Measurements from ENCODE around the gene SPDYE3. TPM values are rescaled to one million over a fixed set of nuclear protein-coding genes. Genes with fewer than 3 reads are reported as not detected.
A peak's percentile ranks its signal among the peaks of the same experiment; 100 is the strongest.
"Not testable (repeated sequence)": the region's sequence is repeated elsewhere in the genome, so short reads cannot be mapped to it uniquely, and the experiment has no call there.

SPDYE3 gene
- total RNA-seq, 2 donors from 2014 or later: not detected

DNA sequence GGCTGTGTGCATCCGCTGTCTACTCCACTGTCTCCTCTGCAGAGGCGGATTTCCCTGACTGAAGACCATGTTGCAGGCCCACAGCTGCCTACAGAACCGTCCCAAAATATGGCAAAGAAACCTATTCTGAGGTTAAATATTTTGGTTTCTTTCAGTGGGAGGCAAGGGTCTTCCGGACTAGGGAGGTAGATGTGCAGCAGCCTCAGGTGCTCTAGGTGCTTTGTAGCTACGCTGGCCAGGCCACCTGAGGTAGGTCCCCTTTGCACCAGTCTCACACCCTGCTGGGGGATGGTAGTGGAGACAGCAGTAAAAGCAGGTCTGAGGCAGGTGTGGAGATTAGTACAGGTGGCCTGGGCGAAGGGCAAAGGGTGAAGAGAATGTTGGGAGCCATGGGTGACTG, 42.3 kb downstream of the SPDYE3 start:
- no peaks in the 10 kb centered on the region for H3K27me3 Mint-ChIP-seq
- peak overlapping the region; percentile 92 to 98 for H3K27ac Mint-ChIP-seq
- H3K4me1 Mint-ChIP-seq (ENCODE audit: low read depth in 2 of 2): peaks cover 37 to 39% of the 10 kb centered on the region in 2 donors
- H3K9me3 Mint-ChIP-seq: no peaks in the 10 kb centered on the region
- H3K4me3 Mint-ChIP-seq: no peak overlapping the region
- H3K36me3 Mint-ChIP-seq: peaks cover 18% of the 10 kb centered on the region
- no peak for ATAC-seq
- no peak for DNase-seq (ENCODE audit: low spot score)

GRCh38 chr7:100351657-100352058, 44.2 kb downstream of the SPDYE3 start:
- H3K4me3 Mint-ChIP-seq: peak overlapping the region; percentile 85
- peak overlapping the region; percentile 92 to 98 for H3K27ac Mint-ChIP-seq
- ATAC-seq (peak; percentile 18 to 45), DNase-seq (ENCODE audit: low spot score) (no peak)
- H3K9me3 Mint-ChIP-seq: no peaks in the 10 kb centered on the region
- peaks cover 12% of the 10 kb centered on the region for H3K36me3 Mint-ChIP-seq
- no peaks in the 10 kb centered on the region for H3K27me3 Mint-ChIP-seq
- peaks cover 32 to 34% of the 10 kb centered on the region in 2 donors for H3K4me1 Mint-ChIP-seq (ENCODE audit: low read depth in 2 of 2)

DNA sequence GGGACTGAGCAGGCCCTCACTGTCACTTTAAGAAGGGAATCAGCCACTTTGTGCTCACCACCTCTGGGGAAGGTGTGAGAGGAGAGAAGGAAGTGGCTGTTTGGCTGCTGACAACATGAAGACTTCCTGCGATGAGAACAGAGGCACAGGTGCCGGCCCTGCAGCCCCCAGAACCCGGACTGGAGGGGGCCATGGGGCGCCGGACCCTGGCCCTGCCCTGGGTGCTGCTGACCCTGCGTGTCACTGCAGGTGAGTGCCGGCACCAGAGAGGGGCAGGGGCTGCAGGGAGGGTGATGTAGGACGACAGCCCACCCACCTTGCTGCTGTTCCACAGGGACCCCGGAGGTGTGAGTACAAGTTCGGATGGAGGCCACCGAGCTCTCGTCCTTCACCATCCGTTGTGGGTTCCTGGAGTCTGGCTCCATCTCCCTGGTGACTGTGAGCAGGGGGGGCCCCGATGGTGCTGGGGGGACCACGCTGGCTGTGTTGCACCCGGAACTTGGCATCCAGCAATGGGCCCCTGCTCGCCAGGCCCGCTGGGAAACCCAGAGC, 44.8 kb downstream of the SPDYE3 start:
- peaks cover 12% of the 10 kb centered on the region for H3K36me3 Mint-ChIP-seq

GRCh38 chr7:100352984-100353684, 45.6 kb downstream of the SPDYE3 start:
- Mint-ChIP-seq H3K4me3 (peak overlapping the region; percentile 78), H3K27ac (peak overlapping the region; percentile 92 to 94), H3K4me1 (ENCODE audit: low read depth in 2 of 2) (peaks cover 32 to 34% of the 10 kb centered on the region in 2 donors), H3K9me3 (no peaks in the 10 kb centered on the region), H3K36me3 (peaks cover 12% of the 10 kb centered on the region), H3K27me3 (no peaks in the 10 kb centered on the region)
- DNase-seq (ENCODE audit: low spot score) (no peak), ATAC-seq (peak in 1 of 2 donors; percentile 8)

More for the DNA sequence above, 44.8 kb downstream of the SPDYE3 start:
- not testable (repeated sequence) for H3K27me3 Mint-ChIP-seq; DNase-seq (ENCODE audit: low spot score); H3K9me3 Mint-ChIP-seq
- Mint-ChIP-seq H3K4me1 (ENCODE audit: low read depth in 2 of 2) (peaks cover 32 to 34% of the 10 kb centered on the region in 2 donors), H3K4me3 (peak overlapping the region; percentile 85), H3K27ac (peak overlapping the region; percentile 92 to 98)
- peak; percentile 72 to 87 for ATAC-seq

GRCh38 chr7:100353685-100354330, 46.3 kb downstream of the SPDYE3 start:
- DNase-seq (ENCODE audit: low spot score) (no peak), ATAC-seq (peak; percentile 11 to 31)
- peak overlapping the region; percentile 92 to 94 for H3K27ac Mint-ChIP-seq
- peaks cover 10% of the 10 kb centered on the region for H3K36me3 Mint-ChIP-seq
- peaks cover 32 to 34% of the 10 kb centered on the region in 2 donors for H3K4me1 Mint-ChIP-seq (ENCODE audit: low read depth in 2 of 2)
- H3K4me3 Mint-ChIP-seq: peak overlapping the region; percentile 78
- H3K9me3 Mint-ChIP-seq: no peaks in the 10 kb centered on the region
- H3K27me3 Mint-ChIP-seq: no peaks in the 10 kb centered on the region

DNA sequence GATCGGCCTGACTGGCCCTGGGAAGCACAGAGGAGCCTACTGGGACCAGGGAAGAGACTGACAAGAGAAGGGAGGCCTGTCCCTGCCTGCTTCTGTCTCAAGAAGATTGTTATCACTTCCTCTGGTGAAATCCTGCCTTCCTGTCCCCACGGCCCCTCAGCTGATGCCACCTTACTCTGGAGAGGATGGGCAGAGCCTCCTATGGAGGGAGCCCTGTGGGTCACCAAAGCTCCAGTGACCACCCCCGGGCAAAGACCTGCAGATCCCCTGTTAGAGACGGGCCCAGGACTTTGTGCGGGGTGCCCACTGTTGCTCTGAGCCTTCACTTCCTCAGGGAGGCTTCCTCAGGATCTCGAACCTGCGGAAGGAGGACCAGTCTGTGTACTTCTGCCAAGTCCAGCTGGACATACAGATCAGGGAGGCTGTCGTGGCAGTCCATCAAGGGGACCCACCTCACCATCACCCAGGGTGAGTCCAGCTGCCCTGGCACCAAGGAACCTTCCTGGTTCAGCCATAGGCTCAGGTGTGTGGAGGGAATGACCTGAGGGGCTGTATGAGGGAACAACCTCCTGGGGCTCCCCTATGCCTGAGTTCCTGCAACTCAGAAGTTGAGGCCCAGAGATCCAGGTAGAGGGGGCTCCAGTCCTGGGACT, 49.0 kb downstream of the SPDYE3 start:
- no peaks in the 10 kb centered on the region for H3K9me3 Mint-ChIP-seq
- H3K36me3 Mint-ChIP-seq: peaks cover 11% of the 10 kb centered on the region
- H3K27ac Mint-ChIP-seq: peak overlapping the region in 1 of 2 donors; percentile 48
- H3K4me1 Mint-ChIP-seq (ENCODE audit: low read depth in 2 of 2): peaks cover 20 to 28% of the 10 kb centered on the region in 2 donors
- H3K27me3 Mint-ChIP-seq: no peaks in the 10 kb centered on the region
- no peak overlapping the region for H3K4me3 Mint-ChIP-seq
- DNase-seq (ENCODE audit: low spot score) (no peak), ATAC-seq (no peak)

GRCh38 chr7:100357131-100357561, 49.6 kb downstream of the SPDYE3 start:
- Mint-ChIP-seq H3K27ac (peak overlapping the region; percentile 26 to 53), H3K4me3 (no peak overlapping the region), H3K9me3 (no peaks in the 10 kb centered on the region), H3K4me1 (ENCODE audit: low read depth in 2 of 2) (peaks cover 15 to 26% of the 10 kb centered on the region in 2 donors), H3K36me3 (peaks cover 17% of the 10 kb centered on the region), H3K27me3 (no peaks in the 10 kb centered on the region)
- ATAC-seq (no peak), DNase-seq (ENCODE audit: low spot score) (no peak)

GRCh38 chr7:100358027-100358856, 50.7 kb downstream of the SPDYE3 start, which contains the start of gene PILRB:
PILRB (plus strand) TSS chr7:100358117; CDS start chr7:100358303, 186 bp downstream.
- H3K4me1 Mint-ChIP-seq (ENCODE audit: low read depth in 2 of 2): peaks cover 14 to 23% of the 10 kb centered on the region in 2 donors
- ATAC-seq (no peak), DNase-seq (ENCODE audit: low spot score) (no peak)
- H3K9me3 Mint-ChIP-seq: no peaks in the 10 kb centered on the region
- peak within 1 kb of the TSS; percentile 26 to 64 for H3K27ac Mint-ChIP-seq
- no peaks in the 10 kb centered on the region for H3K27me3 Mint-ChIP-seq
- peaks cover 21% of the 10 kb centered on the region for H3K36me3 Mint-ChIP-seq
- H3K4me3 Mint-ChIP-seq: no peak within 1 kb of the TSS

DNA sequence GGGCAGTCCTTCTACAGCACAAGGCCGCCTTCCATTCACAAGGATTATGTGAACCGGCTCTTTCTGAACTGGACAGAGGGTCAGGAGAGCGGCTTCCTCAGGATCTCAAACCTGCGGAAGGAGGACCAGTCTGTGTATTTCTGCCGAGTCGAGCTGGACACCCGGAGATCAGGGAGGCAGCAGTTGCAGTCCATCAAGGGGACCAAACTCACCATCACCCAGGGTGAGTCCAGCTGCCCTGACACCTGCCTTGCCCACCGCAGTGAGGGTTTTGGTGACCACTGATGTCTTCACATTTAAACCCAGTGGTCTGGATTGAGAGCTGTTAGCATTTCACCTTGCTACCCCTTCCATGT, 51.3 kb downstream of the SPDYE3 start:
- no peak for ATAC-seq
- no peak overlapping the region for H3K4me3 Mint-ChIP-seq
- H3K27ac Mint-ChIP-seq: peak overlapping the region in 1 of 2 donors; percentile 64
- H3K36me3 Mint-ChIP-seq: peaks cover 25% of the 10 kb centered on the region
- no peak for DNase-seq (ENCODE audit: low spot score)
- peaks cover 12 to 23% of the 10 kb centered on the region in 2 donors for H3K4me1 Mint-ChIP-seq (ENCODE audit: low read depth in 2 of 2)
- no peaks in the 10 kb centered on the region for H3K9me3 Mint-ChIP-seq
- H3K27me3 Mint-ChIP-seq: no peaks in the 10 kb centered on the region

DNA sequence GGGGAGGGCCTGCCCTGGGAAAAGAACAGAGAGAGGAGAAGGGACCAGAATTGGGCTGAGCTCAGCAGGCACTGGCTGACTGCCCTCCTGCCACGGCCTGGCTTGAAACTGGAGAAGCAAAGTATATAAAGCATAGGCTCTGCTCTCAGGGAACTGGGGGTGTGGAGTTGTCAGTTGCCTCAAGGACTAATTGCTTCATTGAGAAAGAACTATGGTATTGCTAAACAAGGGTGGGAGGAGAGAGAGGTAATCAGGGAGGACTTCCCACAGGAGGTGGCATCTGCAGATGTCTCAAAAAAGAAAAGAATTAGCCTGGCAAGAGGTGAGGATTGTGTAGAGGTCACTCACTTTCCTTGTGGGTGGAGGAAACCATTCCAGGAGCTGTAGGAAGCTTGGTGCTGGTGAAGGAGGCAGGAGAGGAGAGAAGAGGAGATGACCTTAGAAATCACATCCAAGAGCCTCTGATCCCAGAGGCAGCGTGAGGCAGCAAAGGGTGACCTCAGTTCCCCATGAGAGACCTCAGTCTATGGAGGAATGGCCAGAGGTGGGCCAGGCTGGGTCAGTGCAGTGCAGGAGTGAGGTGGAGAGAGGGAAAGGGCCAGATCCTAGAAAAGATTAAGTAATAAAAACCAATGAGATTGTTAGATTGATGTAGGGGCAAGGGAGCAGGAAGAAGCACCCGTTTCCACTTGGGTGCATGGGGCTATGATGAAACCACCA, 52.8 kb downstream of the SPDYE3 start:
- Mint-ChIP-seq H3K36me3 (peaks cover 32% of the 10 kb centered on the region), H3K27ac (peak overlapping the region; percentile 54 to 57)

GRCh38 chr7:100363098-100363497, 55.6 kb downstream of the SPDYE3 start:
- DNase-seq (ENCODE audit: low spot score): no peak
- Mint-ChIP-seq H3K36me3 (peaks cover 32% of the 10 kb centered on the region), H3K27me3 (no peaks in the 10 kb centered on the region), H3K9me3 (no peaks in the 10 kb centered on the region), H3K4me1 (ENCODE audit: low read depth in 2 of 2) (peaks cover 44 to 53% of the 10 kb centered on the region in 2 donors), H3K4me3 (no peak overlapping the region), H3K27ac (peak overlapping the region; percentile 92 to 98)
- no peak for ATAC-seq

More for the DNA sequence above, 52.8 kb downstream of the SPDYE3 start:
- Mint-ChIP-seq H3K9me3 (no peaks in the 10 kb centered on the region), H3K4me1 (ENCODE audit: low read depth in 2 of 2) (peaks cover 18 to 29% of the 10 kb centered on the region in 2 donors), H3K27me3 (no peaks in the 10 kb centered on the region), H3K4me3 (no peak overlapping the region)
- ATAC-seq (no peak), DNase-seq (ENCODE audit: low spot score) (no peak)

DNA sequence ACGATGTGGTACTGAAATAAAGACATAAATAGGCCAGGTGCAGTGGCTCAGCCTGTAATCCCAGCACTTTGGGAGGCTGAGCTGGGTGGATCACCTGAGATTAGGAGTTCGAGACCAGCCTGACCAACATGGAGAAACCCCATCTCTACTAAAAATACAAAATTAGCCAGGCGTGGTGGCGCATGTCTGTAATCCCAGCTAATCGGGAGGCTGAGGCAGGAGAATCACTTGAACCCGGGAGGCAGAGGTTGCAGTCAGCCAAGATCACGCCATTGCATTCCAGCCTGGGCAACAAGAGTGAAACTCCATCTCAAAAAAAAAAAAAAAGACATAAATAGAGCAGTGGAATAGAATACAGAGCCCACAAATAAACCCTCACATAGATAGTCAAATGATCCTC, 56.3 kb downstream of the SPDYE3 start:
- not testable (repeated sequence) for H3K27me3 Mint-ChIP-seq; H3K9me3 Mint-ChIP-seq; ATAC-seq; DNase-seq (ENCODE audit: low spot score)
- peak overlapping the region; percentile 92 to 98 for H3K27ac Mint-ChIP-seq
- peaks cover 51 to 60% of the 10 kb centered on the region in 2 donors for H3K4me1 Mint-ChIP-seq (ENCODE audit: low read depth in 2 of 2)
- peaks cover 32% of the 10 kb centered on the region for H3K36me3 Mint-ChIP-seq
- peak overlapping the region; percentile 49 for H3K4me3 Mint-ChIP-seq

Data from natural killer cell treated with Interleukin-12 subunit alpha and Interleukin-12 subunit beta and Interleukin-15 and Interleukin-18, amount 100 ng/mL, for 72 hours (primary cell).